H1 (cell line): Measurements from ENCODE around the gene NKAIN1. TPM values are rescaled to one million over a fixed set of nuclear protein-coding genes. Genes with fewer than 3 reads are reported as not detected.

Experiments
- ASH2L ChIP-seq: fragments of 200-600, 300-600 bp; sonication (generic); IDR thresholded peaks from one replicate; pipeline ENCODE4 v1.7.1; 2017; ENCODE audit warnings: low read length
- CBX5 ChIP-seq: fragments of 300-800, 300-1000 bp; sonication (generic); IDR thresholded peaks from 2 replicates; pipeline ENCODE4 v1.7.1; 2016; ENCODE audit warnings: antibody characterized with exemption, low read length, low read depth
- FOSL1 ChIP-seq: IDR thresholded peaks from 2 replicates; pipeline ENCODE4 v1.6.1; 2011; ENCODE audit warnings: mild to moderate bottlenecking, low read depth, low read length, moderate library complexity; ENCODE audit not compliant: insufficient read depth
- GTF2F1 ChIP-seq: IDR thresholded peaks from 2 replicates; pipeline ENCODE4 v1.6.1; 2012; ENCODE audit warnings: low read depth, low read length, improper control_type of control experiment, borderline replicate concordance
- JUND ChIP-seq: IDR thresholded peaks from 2 replicates; pipeline ENCODE4 v1.6.1; 2011; ENCODE audit warnings: mild to moderate bottlenecking, improper control_type of control experiment, low read length
- KDM4A ChIP-seq: IDR thresholded peaks from one replicate; pipeline ENCODE4 v1.7.1; 2012; ENCODE audit warnings: low read depth, mild to moderate bottlenecking, moderate library complexity, low read length, inconsistent platforms; ENCODE audit not compliant: severe bottlenecking
- KDM5A ChIP-seq: fragments of 200-600 bp; IDR thresholded peaks from 2 replicates; pipeline ENCODE4 v1.7.1; 2012; ENCODE audit warnings: mild to moderate bottlenecking, low read length, inconsistent platforms, mixed read lengths
- SRF ChIP-seq: IDR thresholded peaks from 2 replicates; pipeline ENCODE4 v1.6.1; 2011; ENCODE audit warnings: mild to moderate bottlenecking, low read depth, low read length, moderate library complexity
- polyA plus RNA-seq, 7 experiments: library from polyadenylated mRNA; depleted of rRNA in 3 of 7; stranded (reverse) in 5 of 7; unstranded in 2 of 7; fragments of >200 nt in 5 of 7; fragments of 200-250 nt in 2 of 7; gene quantifications; 1 replicate in 5 of 7; 2 replicates in 1 of 7; 4 replicates in 1 of 7; pipeline versions ENCODE4 v1.2.1 to v1.2.3, GENCODE V29; 2011 to 2013; ENCODE audit warnings: missing spikeins in 2 of 7, mixed read lengths in 2 of 7
- total RNA-seq: library from RNA; stranded (reverse); fragmentation: NEBNext Ultra II Directional; extraction: Animal tissue kit (Norgen Biotek cat#: 25700); gene quantifications from 2 replicates; pipeline ENCODE4 v1.2.1, GENCODE V29; 2021

Gene NKAIN1
- total and polyA plus RNA-seq, 2 of the 8 experiments (the other 6 are each of a cell fraction or from before 2014, with no cell fraction given) = 59.3 to 66.9 TPM

GRCh38 chr1:31230378-31230777 lies 9.3 kb downstream of the NKAIN1 start (continued):
- no peak for TF ChIP-seq SRF
- no peak for TF ChIP-seq KDM5A
- no peak for TF ChIP-seq ASH2L
- no peak for TF ChIP-seq FOSL1
- no peak for TF ChIP-seq CBX5
- TF ChIP-seq GTF2F1 = no peak
- TF ChIP-seq KDM4A = no peak
- no peak for TF ChIP-seq JUND
- TF ChIP-seq, all 59 proteins: peak for 0
